GM18519 (cell line): Measurements from ENCODE around the gene MND1.
A peak's percentile ranks its signal among the peaks of the same experiment; 100 is the strongest.
"Not testable (repeated sequence)": the region's sequence is repeated elsewhere in the genome, so short reads cannot be mapped to it uniquely, and the experiment has no call there.

Experiments used
- ATAC-seq: cut with Tn5 transposase; IDR thresholded peaks from one replicate; pipeline ENCODE4 v1.9.1; 2021; ENCODE audit warnings: mild to moderate bottlenecking, moderate library complexity; ENCODE audit not compliant: unreplicated experiment, low FRiP score

The MND1 gene

DNA sequence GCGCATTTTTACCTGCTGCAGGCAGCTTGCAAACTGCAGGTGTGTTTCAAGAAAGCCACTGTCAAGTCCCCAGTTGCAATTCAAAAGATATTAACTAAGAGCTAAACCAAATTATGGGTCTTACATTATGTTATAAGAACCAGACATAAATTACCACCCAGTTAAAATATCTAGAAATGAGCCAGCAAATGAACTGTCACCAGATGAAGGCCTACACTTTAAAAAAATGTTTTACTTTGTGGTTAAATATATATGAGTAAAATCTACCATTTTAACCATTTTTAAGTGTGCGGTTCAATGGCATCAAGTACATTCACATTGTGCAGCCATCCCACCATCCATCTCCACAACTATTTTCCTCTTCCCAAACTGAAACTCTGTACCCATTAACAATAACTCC lies 89.7 kb downstream of the MND1 start:
- no peak for ATAC-seq

DNA sequence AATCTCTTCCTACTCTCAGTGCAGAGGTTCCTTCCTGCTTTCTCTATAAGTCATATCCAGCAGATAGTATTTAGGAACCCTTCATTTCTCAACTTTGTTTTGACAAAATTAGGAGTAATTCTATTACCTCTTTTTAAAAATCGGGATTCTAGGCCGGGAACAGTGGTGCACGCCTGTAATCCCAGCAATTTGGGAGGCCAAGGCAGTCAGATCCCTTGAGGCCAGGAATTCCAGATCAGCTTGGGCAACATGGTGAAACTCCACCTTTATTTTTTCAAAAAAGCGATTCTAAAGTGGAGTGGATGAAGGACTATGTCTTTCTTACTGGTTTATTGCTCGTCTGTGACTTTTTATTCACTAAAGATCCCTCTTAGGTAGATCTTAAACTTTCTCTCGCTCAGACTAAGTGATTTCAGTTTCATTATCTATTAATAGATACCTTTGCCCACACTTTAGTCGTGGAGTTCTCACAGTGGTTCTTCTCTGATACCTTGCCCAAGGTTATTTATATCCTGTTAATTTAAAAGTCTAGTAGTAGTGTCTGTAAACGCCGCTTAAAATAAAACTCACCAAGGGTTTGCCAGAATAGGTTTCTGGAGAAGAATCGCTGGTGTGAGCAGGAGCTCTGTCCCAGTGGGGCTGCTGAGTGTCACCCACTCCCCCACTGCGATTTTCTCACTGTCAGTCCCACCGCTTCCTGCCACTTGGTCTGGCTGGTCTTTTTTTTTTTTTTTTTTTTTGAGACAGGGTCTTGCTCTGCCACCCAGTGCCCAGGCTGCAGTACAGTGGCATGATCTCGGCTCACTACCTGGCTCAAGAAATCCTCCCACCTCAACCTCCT lies 94.6 kb downstream of the MND1 start:
- ATAC-seq, result peak; percentile 67

DNA sequence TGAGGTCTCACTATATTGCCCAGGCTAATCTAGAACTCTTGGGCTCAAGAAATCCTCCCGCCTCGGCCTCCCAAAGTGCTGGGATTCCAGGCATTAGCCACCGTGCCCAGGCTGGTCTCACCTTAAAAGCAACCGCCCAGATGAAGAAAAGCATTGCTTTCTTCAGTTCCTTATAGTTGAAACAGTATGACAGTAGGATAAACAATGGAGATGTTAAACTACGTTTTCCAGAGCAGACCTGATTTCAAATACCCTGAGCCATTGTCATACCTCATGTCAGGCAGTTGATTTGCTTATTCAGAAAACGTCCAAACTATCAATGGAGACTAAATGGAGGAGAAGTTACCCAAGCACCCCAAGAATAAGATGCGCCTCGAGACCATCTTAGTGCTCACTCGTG lies 95.3 kb downstream of the MND1 start:
- no peak for ATAC-seq

DNA sequence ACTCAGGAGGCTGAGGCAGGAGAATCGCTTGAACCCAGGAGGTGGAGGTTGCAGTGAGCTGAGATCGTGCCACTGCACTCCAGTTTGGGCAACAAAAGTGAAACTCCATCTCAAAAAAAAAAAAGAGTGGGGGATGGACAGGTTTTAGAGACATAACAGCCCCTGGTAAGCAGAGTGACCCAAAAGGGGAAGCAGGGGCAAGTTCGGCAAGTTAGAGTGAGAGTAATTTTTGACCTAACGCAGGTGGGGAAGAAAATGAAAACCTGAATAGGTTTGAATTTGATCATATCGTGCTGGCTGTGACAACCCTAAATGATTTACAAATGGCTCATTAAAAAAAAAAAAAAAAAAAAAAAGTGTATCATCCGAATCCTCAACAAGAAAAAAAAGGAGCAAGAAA lies 96.0 kb downstream of the MND1 start:
- no peak for ATAC-seq

DNA sequence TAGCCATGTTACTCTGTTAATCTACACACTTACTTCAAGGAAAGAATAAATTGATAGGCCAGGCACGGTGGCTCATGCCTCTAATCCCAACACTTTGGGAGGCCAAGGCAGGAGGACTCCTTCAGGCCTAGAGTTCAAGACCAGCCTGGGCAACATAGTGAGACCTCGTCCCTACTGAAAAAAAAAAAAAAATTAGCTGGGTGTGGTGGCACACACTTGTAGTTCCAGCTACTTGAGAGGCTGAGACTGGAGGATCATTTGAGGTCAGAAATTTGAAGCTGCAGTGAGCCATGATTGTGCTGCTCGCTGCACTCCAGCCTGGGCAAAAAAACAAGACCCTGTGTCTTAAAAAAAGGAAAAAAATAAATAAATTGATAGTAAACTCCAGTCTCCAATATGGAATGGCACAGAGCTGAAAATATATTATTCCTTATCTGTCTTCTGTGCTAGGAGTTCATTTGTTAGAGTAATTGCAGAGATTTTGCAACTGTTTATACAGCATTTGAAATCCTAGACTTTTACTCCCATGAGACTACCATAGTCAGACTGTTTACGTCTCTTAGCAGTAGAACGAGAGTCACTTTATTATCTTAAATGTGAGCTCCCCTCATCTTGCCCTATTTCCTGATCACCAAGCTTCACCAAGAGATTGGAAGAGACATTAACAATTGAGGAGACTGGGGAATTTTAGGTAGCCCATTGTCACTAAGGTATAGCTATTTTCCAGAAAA lies 102.9 kb downstream of the MND1 start:
- ATAC-seq, result no peak

DNA sequence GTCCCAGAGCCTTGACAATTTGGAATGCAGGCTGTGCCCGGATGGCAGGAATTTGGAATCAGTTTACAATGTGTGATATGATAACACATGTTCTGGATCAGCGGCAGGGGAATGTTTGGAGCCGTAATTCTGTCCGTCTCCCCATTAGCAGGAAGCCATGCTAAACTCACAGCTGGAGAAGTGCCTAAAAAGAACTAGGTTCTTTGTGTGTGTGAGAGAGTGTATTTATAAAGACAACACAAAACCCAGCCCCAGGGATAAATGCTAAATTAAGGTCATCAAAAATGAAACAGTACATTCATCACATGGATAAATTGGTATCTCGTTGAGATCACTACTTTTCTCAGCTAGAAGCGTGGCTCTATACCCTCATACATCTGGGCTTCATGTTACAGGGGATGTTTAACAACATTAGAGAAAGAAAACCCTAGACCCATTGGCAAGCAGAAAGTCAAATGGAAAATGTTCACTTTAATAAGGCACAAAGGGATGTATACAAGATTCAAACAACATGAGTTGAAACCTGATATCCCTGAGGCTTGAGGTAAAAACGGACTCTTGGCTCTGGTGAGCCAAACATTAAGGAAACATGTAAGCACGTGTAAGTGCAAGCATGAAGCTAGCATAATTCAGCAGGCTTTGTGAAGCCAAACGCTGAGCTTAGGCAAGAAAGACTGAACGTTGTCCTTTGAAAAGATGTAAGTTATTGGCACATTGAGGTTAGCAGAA lies 103.7 kb downstream of the MND1 start:
- ATAC-seq, result no peak

DNA sequence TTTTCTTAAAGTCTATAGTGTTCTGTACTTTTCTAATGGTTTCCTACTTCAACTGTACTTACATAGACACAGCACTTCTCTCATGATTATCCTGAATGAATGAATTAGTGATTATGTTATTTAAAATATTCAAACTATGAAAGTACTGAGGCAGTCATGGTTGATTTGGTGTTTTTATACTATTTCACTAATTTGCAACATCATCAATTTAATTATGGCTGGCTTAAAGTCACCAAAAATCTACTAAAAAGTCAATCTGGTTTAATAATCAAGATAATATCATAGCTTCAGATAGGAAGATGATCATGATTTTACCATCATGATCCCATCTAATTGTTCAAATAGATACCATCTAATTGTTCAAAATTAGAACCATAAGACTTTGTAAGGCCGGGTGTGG lies 104.8 kb downstream of the MND1 start:
- no peak for ATAC-seq

DNA sequence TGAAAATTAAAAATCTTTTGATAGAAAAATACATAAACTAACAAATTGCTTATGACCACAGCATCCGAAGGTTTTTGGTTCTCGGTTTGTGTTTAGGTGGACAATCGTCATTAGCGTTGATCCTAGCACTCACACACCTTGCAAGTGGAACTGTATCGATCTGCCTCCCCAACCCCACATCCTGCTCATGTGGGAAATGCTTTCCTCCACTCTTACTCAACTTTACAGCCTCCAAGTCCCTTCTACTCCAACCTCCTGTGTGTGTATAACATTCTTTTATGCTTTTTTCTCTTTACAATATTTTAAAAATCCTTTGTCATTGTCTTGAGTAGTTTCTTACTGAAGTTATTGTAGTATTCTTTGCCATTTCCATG lies 106.0 kb downstream of the MND1 start:
- no peak for ATAC-seq

DNA sequence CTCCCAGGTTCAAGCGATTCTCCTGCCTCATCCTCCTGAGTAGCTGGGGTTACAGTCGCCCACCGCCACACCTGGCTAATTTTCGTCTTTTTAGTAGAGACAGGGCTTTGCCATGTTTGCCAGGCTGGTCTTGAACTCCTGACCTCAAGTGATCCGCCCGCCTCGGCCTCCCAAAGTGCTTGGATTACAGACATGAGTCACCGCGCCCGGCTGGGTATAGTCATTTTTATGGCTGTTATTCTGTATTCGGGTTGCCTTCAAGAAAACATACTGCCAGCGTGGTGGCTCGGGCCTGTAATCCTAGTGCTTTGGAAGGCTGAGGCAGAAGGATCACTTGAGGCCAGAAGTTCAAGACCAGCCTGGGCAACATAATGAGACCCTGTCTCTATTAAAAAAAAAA lies 106.7 kb downstream of the MND1 start:
- ATAC-seq, result not testable (repeated sequence)

DNA sequence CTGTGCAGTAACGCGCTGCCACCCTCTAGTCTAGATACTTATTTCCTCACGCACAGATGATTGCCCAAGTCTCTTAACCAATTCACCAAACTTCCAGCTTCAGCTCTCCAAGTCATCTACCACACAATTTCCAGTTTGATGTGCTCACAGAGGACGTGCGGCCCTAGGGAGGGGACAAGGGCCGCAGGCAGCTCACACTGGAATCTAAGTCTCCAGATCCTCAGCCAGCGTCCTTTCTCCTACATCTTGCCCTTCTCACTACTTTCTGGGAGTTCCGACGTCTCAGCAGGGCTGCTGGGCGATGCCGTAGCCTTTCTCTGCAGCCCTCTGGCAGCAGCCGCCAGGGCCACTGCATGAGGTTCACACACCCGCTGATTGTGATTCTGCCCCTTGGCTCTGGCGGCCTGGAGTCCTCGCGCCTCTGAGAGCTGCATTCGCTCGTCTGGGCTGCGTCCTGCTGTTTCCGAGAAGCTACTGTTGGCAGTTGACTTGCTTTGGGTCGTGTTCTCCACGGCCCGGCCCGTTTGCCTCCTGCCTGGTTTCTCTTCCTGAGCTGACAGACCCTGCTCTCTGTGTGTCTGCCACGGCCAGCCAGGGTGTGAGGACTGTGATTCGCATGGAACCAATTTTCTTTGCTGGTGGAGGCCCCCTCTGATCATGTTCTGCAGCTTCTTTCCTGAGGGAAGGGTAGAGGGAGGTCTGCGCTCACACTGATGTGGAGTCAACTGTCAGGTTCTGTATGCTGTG lies 107.6 kb downstream of the MND1 start:
- no peak for ATAC-seq

DNA sequence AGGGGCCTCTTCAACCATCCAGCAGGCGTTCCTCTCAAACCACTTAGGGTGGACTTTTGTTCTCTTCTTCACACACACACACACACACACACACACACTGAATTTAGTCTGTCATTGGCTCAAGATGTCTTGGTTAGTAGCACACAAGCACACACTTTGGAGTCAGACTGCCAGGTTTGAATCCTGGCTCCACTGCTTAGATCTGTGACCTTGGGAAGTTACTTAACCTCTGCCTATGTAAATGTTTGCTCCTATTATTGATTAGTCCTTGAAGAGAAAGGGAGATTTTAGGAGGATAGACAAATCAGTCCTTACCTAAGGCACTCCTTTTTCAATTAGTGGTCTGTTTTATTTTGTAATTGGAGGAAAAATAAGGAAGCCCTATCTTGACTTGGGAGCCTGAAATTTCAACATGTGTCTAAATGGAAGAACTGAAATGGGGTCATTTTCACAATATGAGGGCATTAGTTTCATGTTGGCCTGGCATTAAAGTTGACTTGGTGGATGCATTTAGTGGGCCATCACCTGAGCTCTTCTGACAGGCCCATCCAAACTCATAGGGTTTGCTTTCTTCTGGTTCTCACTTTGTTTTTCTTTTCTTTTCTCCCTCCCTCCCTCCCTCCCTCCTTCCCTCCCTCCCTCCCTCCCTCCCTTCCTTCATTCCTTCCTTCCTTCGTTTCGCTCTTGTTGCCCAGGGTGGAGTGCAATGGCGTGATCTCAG lies 108.3 kb downstream of the MND1 start:
- no peak for ATAC-seq

DNA sequence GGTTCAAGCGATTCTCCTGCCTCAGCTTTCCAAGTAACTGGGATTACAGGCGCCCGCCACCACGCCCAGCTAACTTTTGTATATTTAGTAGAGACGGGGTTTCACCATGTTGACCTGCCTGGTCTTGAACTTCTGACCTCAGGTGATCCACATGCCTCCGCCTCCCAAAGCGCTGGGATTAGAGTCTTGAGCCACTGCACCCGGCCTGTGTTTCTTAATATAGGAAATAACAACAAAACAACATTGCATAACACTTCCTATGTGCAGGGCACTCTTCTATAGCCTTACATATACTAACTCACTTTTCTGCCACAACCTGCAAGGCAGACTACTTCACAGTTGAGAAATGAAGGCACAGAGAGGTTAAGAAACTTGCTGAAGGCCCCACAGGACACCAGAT lies 108.9 kb downstream of the MND1 start:
- ATAC-seq, result no peak

DNA sequence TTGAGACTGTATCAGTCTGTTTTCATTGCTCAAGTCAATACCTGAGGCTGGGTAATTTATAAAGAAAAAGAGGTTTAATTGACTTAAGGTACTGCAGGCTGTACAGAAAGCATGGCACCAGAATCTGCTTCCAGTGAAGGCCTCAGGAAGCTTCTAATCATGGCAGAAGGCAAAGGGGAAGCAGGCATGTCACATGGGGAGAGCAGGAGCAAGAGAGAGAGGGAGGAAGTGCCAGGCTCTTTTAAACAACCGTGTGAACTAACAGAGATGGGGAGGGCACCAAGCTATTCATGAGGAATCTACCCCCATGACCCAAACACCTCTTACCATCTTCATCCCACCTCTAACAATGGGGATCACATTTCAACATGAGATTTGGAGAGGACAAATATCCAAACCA lies 114.5 kb downstream of the MND1 start:
- ATAC-seq, result no peak

DNA sequence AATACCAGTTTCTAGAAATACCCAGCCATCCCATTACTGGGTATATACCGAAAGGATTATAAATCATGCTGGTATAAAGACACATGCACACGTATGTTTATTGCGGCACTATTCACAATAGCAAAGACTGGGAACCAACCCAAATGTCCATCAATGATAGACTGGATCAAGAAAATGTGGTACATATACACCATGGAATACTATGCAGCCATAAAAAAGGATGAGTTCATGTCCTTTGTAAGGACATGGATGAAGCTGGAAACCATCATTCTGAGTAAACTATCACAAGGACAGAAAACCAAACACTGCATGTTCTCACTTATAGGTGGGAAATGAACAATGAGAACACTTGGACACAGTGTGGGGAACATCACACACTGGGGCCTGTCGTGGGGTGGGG lies 117.1 kb downstream of the MND1 start:
- not testable (repeated sequence) for ATAC-seq

DNA sequence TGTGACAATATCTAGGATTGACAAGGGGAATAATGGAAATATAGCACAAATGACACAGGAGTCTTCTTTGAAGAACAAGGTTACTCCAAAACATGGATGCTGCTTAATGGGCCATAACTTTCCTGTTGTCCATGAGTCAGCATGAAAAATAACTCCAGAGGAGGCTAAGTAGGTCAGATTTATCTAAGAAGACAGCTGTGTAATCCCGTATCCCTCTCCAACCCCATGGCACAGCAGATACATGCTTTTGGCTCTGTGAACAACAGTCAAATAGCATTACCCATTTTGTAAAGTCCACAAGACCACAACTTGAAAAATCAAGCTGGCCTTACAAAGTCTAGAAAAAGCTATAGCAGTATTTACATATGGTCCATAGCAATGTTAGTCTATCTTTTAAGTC lies 119.6 kb downstream of the MND1 start:
- no peak for ATAC-seq
